ENCODE data around the gene CEP43.

DNA sequence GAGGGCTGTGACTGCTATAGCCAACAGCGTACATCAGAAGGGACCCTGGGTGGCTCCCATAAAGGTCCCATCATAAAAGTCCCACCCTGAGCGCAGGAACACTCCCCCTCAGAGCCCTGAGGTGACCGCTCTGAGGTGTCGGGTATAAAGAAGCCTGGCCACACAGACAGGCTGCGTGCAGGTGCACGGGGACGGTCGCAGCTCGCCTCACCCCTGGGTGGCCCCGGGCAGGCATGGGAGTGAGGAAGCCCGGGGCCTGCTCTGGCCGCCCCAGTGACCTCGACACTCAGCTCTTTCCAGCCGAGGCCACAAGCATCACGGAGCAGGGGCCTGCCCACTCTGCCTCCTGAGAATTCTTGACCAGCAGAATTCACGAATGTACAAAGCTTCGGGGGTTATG is 28.4 kb upstream of the CEP43 start:
- TF ChIP-seq, protein P1, sequence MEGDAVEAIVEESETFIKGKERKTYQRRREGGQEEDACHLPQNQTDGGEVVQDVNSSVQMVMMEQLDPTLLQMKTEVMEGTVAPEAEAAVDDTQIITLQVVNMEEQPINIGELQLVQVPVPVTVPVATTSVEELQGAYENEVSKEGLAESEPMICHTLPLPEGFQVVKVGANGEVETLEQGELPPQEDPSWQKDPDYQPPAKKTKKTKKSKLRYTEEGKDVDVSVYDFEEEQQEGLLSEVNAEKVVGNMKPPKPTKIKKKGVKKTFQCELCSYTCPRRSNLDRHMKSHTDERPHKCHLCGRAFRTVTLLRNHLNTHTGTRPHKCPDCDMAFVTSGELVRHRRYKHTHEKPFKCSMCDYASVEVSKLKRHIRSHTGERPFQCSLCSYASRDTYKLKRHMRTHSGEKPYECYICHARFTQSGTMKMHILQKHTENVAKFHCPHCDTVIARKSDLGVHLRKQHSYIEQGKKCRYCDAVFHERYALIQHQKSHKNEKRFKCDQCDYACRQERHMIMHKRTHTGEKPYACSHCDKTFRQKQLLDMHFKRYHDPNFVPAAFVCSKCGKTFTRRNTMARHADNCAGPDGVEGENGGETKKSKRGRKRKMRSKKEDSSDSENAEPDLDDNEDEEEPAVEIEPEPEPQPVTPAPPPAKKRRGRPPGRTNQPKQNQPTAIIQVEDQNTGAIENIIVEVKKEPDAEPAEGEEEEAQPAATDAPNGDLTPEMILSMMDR (IDR thresholded peaks at IDR 0.05): no peak
- no peak for TF ChIP-seq POLR2A (IDR thresholded peaks at IDR 0.05)

Data from esophagus squamous epithelium (tissue), 4 donors.